Transverse colon (tissue), 4 donors: Measurements from ENCODE around the gene CD72. TPM values are rescaled to one million over a fixed set of nuclear protein-coding genes. Genes with fewer than 3 reads are reported as not detected.

ENCODE experiments used
- DNase-seq: peaks from one replicate; pipeline ENCODE4 v3.0.0-alpha.2; 2019
- H3K27ac ChIP-seq, 4 donors: fragments of 200-600 bp; sonication (generic); 2 replicates each; pipeline ENCODE4 v1.5.1; 2016 to 2018; ENCODE audit warnings: inconsistent platforms in 4 of 4
- H3K27me3 ChIP-seq: fragments of 200-600 bp; sonication (generic); 2 replicates; pipeline ENCODE4 v1.5.1; 2017; ENCODE audit warnings: inconsistent platforms
- H3K36me3 ChIP-seq, 4 donors: fragments of 200-600 bp; sonication (generic); 2 replicates each; pipeline ENCODE4 v1.5.1; 2017 to 2019; ENCODE audit warnings: inconsistent platforms in 4 of 4
- H3K4me1 ChIP-seq, 4 donors: fragments of 200-600 bp; sonication (generic); 2 replicates each; pipeline ENCODE4 v1.5.1; 2017 to 2020; ENCODE audit warnings: inconsistent platforms in 4 of 4
- H3K4me3 ChIP-seq, 4 donors: fragments of 200-600 bp; sonication (generic); 1 replicate in 1 of 4; 2 replicates in 3 of 4; pipeline versions ENCODE4 v1.5.1 to v1.6.1; 2017 to 2019; ENCODE audit warnings: inconsistent platforms in 4 of 4
- H3K9me3 ChIP-seq, 2 donors: fragments of 200-600 bp; sonication (generic); 2 replicates each; pipeline ENCODE4 v1.5.1; 2017 to 2019; ENCODE audit warnings: inconsistent platforms in 2 of 2
- EP300 ChIP-seq: sonication (generic); formaldehyde crosslinking; IDR thresholded peaks from one replicate; pipeline ENCODE4 v1.6.1; 2017; ENCODE audit warnings: antibody characterized with exemption, low read depth
- POLR2A ChIP-seq: fragments of 450-650 bp; IDR thresholded peaks from one replicate; pipeline ENCODE4 v1.6.1; 2016; ENCODE audit warnings: antibody characterized with exemption, mild to moderate bottlenecking, moderate library complexity
- POLR2AphosphoS5 ChIP-seq, 3 donors: sonication (generic); formaldehyde crosslinking; IDR thresholded peaks; one replicate each; pipeline ENCODE4 v1.6.1; 2016; ENCODE audit warnings: antibody characterized with exemption in 3 of 3
- WGBS, 2 donors: methylation state at CpG; one replicate each; pipeline ENCODE4 v1.1.5; 2018; ENCODE audit warnings: low coverage in 1 of 2; 5-methylcytosine and 5-hydroxymethylcytosine counted together
- in situ Hi-C, 4 donors: fragments of 200-750 bp; cut with MboI; loops; one replicate each; pipeline versions ENCODE4 v1.15.0 to v1.15.1; 2017; ENCODE audit warnings: low sequenced_read_pairs in 3 of 4, low pct_ligation_motif_present in 1 of 4, low pct_unique_long_range_greater_than_20kb in 1 of 4
- intact Hi-C: fragments of 100-400 bp; cut with DNase I; formaldehyde crosslinking; loops from one replicate; pipeline ENCODE4 v1.15.1; 2023; ENCODE audit warnings: low total_unique reads
- total RNA-seq, 4 donors: library from RNA; depleted of rRNA; stranded (reverse); fragments of >200 nt; gene quantifications; one replicate each; pipeline ENCODE4 v1.1.0, GENCODE V29; 2016
- TF ChIP-seq, protein P1 (sequence below), 5 experiments: fragments of 200-600 bp in 3 of 5; fragments of 450-650 bp in 2 of 5; sonication (generic) in 3 of 5; IDR thresholded peaks; 1 replicate in 2 of 5; 2 replicates in 3 of 5; pipeline ENCODE4 v1.5.1; 2016 to 2017; ENCODE audit warnings: antibody characterized with exemption in 5 of 5, inconsistent platforms in 3 of 5, mild to moderate bottlenecking in 2 of 5, moderate library complexity in 1 of 5

Gene CD72
- total RNA-seq, 4 donors from 2014 or later, result 3.0 to 21.9 (median 10.9) TPM

- no peak for DNase-seq
- peaks cover 0 to 14% (median 7%) of the 10 kb centered on the region in 4 donors for H3K36me3 ChIP-seq
- H3K27ac ChIP-seq, result no peak overlapping the region
- H3K9me3 ChIP-seq, result no peaks in the 10 kb centered on the region
- H3K4me3 ChIP-seq, result no peak overlapping the region
- H3K4me1 ChIP-seq, result peaks cover 10 to 17% (median 12%) of the 10 kb centered on the region in 4 donors
- TF ChIP-seq, protein P1, sequence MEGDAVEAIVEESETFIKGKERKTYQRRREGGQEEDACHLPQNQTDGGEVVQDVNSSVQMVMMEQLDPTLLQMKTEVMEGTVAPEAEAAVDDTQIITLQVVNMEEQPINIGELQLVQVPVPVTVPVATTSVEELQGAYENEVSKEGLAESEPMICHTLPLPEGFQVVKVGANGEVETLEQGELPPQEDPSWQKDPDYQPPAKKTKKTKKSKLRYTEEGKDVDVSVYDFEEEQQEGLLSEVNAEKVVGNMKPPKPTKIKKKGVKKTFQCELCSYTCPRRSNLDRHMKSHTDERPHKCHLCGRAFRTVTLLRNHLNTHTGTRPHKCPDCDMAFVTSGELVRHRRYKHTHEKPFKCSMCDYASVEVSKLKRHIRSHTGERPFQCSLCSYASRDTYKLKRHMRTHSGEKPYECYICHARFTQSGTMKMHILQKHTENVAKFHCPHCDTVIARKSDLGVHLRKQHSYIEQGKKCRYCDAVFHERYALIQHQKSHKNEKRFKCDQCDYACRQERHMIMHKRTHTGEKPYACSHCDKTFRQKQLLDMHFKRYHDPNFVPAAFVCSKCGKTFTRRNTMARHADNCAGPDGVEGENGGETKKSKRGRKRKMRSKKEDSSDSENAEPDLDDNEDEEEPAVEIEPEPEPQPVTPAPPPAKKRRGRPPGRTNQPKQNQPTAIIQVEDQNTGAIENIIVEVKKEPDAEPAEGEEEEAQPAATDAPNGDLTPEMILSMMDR (IDR thresholded peaks at IDR 0.05), result no peak
- TF ChIP-seq EP300, result no peak
- no peak for TF ChIP-seq POLR2A
- no peak for TF ChIP-seq POLR2AphosphoS5 (IDR thresholded peaks at IDR 0.05)
- WGBS, 2 donors, result 86 to 89% methylated on average over 3 to 13 of the region's 13 CpGs
- no peaks in the 10 kb centered on the region for H3K27me3 ChIP-seq
- intact Hi-C loops (no loop called here), in situ Hi-C loops (no loop called here)
Measured at GRCh38 chr9:35609820-35610163, 8.4 kb downstream of the CD72 start.

GRCh38 chr9:35609001-35609819 lies 9.0 kb downstream of the CD72 start:
- in situ Hi-C loops, result no loop called here
- Histone ChIP-seq H3K4me1 (peaks cover 10 to 18% (median 14%) of the 10 kb centered on the region in 4 donors), H3K9me3 (no peaks in the 10 kb centered on the region), H3K27me3 (no peaks in the 10 kb centered on the region), H3K4me3 (no peak overlapping the region), H3K27ac (no peak overlapping the region), H3K36me3 (peaks cover 0 to 14% (median 7%) of the 10 kb centered on the region in 4 donors)
- TF ChIP-seq POLR2A (no peak), EP300 (no peak), POLR2AphosphoS5 (IDR thresholded peaks at IDR 0.05) (no peak)
- TF ChIP-seq, protein P1 (IDR thresholded peaks at IDR 0.05), result no peak
- WGBS, 2 donors, result 90% methylated on average over 31 of the region's 31 CpGs; no CpG with 5 or more reads in 1 of the 2 donors
- intact Hi-C loops, result no loop called here
- DNase-seq, result no peak

DNA sequence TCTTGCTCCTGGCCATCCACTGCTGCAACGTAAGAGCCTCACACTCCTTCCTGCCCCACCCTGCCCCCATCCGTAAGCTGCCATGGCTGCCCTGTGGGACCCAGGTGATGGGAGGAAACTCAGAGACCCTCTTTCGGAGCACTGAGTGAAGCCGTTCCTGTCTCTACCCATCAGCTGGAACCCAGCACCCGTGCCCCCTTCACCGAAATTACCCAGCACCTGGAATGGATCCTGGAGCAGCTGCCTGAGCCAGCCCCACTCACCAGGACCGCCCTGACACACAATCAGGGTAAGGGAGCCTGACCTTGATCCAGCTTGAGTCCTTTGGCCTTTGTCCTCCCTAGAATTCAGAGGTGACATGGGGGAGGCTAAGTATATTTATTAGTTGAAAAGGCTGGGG lies 10.0 kb downstream of the CD72 start:
- Histone ChIP-seq H3K36me3 (peaks cover 0 to 14% (median 7%) of the 10 kb centered on the region in 4 donors), H3K9me3 (no peaks in the 10 kb centered on the region), H3K27me3 (no peaks in the 10 kb centered on the region), H3K4me3 (no peak overlapping the region), H3K4me1 (peaks cover 11 to 23% (median 18%) of the 10 kb centered on the region in 4 donors), H3K27ac (no peak overlapping the region)
- WGBS, 2 donors, result 86% methylated on average over 7 of the region's 7 CpGs; no CpG with 5 or more reads in 1 of the 2 donors
- no peak for TF ChIP-seq POLR2A
- no peak for TF ChIP-seq EP300
- TF ChIP-seq, protein P1 (IDR thresholded peaks at IDR 0.05), result no peak
- TF ChIP-seq POLR2AphosphoS5 (IDR thresholded peaks at IDR 0.05), result no peak
- DNase-seq, result no peak
- intact Hi-C loops, result no loop called here
- in situ Hi-C loops, result no loop called here

GRCh38 chr9:35606726-35607125 lies 11.5 kb downstream of the CD72 start:
- TF ChIP-seq EP300 (no peak), POLR2A (no peak), POLR2AphosphoS5 (IDR thresholded peaks at IDR 0.05) (no peak)
- TF ChIP-seq, protein P1 (IDR thresholded peaks at IDR 0.05), result no peak
- no peak overlapping the region for H3K27ac ChIP-seq
- H3K4me1 ChIP-seq, result peaks cover 11 to 28% (median 23%) of the 10 kb centered on the region in 4 donors
- DNase-seq, result no peak
- H3K27me3 ChIP-seq, result no peaks in the 10 kb centered on the region
- in situ Hi-C loops, result no loop called here
- no peak overlapping the region for H3K4me3 ChIP-seq
- intact Hi-C loops, result no loop called here
- no peaks in the 10 kb centered on the region for H3K9me3 ChIP-seq
- WGBS, 2 donors, result 79 to 93% methylated on average over 2 to 7 of the region's 7 CpGs
- peaks cover 0 to 14% (median 7%) of the 10 kb centered on the region in 4 donors for H3K36me3 ChIP-seq
